ENCODE data around the gene KRTAP9-1.
"Not testable (repeated sequence)": the region's sequence is repeated elsewhere in the genome, so short reads cannot be mapped to it uniquely, and the experiment has no call there.

Gene KRTAP9-1

DNA sequence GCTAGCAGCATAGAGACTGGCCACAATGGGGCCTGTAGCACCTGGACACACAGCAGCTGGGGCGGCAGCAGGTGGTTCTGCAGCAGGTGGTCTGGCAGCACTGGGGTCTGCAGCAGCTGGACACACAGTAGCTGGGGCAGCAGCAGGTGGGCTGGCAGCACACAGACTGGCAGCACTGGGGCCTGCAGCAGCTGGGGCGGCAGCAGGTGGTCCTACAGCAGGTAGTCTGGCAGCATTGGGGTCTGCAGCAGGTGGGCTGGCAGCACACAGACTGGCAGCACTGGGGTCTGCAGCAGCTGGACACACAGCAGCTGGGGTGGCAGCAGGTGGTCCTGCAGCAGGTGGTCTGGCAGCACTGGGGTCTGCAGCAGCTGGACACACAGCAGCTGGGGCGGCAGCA, 29.5 kb upstream of the KRTAP9-1 start:
- not testable (repeated sequence) for H3K36me3 ChIP-seq (ENCODE audit: control insufficient read depth, insufficient read depth, low read length); H3K4me3 ChIP-seq (ENCODE audit: low read depth, low read length); H3K4me1 ChIP-seq (ENCODE audit: control insufficient read depth, insufficient read depth, low read length); H3K9ac ChIP-seq (ENCODE audit: low read depth, low read length); H3K27me3 ChIP-seq (ENCODE audit: control insufficient read depth, insufficient read depth, low read length); H3K9me3 ChIP-seq (ENCODE audit: control insufficient read depth, insufficient read depth, low read length)

DNA sequence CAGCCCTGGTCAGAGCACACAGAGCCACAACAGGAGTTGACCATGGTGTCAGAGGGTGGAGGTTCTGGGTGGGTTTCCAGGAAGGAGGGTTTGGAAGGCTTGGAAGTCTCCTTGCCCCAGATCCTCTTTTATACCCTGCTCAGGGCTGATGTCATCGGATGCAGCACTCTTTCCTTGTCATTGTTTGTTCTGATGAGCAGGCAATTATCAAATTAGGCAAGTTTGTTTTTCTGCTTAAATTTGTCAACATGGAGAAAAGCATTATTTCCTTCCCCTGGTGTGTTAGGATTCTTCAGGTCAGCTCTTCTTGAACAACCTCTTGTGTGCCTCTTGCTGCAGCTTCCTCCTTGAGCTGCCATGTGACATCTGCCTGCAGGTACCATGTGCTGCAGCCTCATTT, 29.0 kb upstream of the KRTAP9-1 start, which contains the start of gene KRTAP4-4:
Gene KRTAP4-4, minus strand, starts transcription at position 101 of the 400 bp plus-strand sequence. Its CDS starts 57 bp downstream, at position 44.
- Histone ChIP-seq H3K4me3 (ENCODE audit: low read depth, low read length) (no peak within 1 kb of the TSS), H3K4me1 (ENCODE audit: control insufficient read depth, insufficient read depth, low read length) (no peaks in the 10 kb centered on the region), H3K9me3 (ENCODE audit: control insufficient read depth, insufficient read depth, low read length) (no peaks in the 10 kb centered on the region), H3K36me3 (ENCODE audit: control insufficient read depth, insufficient read depth, low read length) (no peaks in the 10 kb centered on the region), H3K27me3 (ENCODE audit: control insufficient read depth, insufficient read depth, low read length) (no peaks in the 10 kb centered on the region), H3K9ac (ENCODE audit: low read depth, low read length) (no peak within 1 kb of the TSS)

DNA sequence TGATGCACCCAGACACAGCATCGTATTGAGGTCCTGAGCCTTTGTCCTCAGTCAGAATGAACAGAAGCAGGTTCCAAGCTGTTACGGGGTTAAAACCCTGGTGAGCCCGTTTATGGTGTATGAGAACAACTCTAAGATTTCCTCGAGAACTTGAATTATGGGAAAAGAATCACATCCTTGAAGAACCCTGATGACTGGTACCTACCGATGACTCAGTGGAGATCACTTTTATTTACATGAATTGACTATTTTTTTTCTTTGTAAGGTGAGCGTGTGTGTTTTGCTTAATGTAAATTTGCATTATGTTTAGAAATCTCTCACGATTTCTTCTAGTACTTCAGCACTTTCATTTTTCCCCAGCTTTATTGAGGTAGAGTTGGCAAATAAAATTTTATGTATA, 25.9 kb upstream of the KRTAP9-1 start:
- H3K9ac ChIP-seq (ENCODE audit: low read depth, low read length), result no peak overlapping the region
- H3K36me3 ChIP-seq (ENCODE audit: control insufficient read depth, insufficient read depth, low read length), result no peaks in the 10 kb centered on the region
- H3K27me3 ChIP-seq (ENCODE audit: control insufficient read depth, insufficient read depth, low read length), result no peaks in the 10 kb centered on the region
- H3K4me1 ChIP-seq (ENCODE audit: control insufficient read depth, insufficient read depth, low read length), result no peaks in the 10 kb centered on the region
- H3K9me3 ChIP-seq (ENCODE audit: control insufficient read depth, insufficient read depth, low read length), result no peaks in the 10 kb centered on the region
- no peak overlapping the region for H3K4me3 ChIP-seq (ENCODE audit: low read depth, low read length)

- Histone ChIP-seq H3K9ac (ENCODE audit: low read depth, low read length) (no peak overlapping the region), H3K4me1 (ENCODE audit: control insufficient read depth, insufficient read depth, low read length) (no peaks in the 10 kb centered on the region), H3K4me3 (ENCODE audit: low read depth, low read length) (no peak overlapping the region), H3K36me3 (ENCODE audit: control insufficient read depth, insufficient read depth, low read length) (no peaks in the 10 kb centered on the region), H3K27me3 (ENCODE audit: control insufficient read depth, insufficient read depth, low read length) (no peaks in the 10 kb centered on the region), H3K9me3 (ENCODE audit: control insufficient read depth, insufficient read depth, low read length) (no peaks in the 10 kb centered on the region)
Observed at GRCh38 chr17:41167561-41167960, 22.1 kb upstream of the KRTAP9-1 start.

DNA sequence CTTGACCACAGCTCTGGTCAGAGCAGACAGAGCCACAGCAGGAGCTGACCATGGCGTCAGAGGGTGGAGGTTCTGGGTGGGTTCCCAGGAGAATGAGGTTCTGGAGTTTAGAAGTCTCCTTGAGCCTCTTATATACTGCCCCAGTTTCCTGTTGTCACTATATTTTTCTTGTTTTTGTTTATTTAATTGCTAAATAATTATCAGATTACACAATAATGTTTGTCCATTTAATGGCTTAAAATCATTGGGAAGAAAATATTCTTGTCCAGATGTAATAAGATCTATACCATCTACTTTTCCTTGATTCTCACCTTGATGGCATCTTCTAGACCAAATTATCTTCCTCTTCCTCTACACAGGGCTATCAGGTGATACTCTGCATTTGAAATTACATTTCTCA, 21.6 kb upstream of the KRTAP9-1 start, which contains the start of gene KRTAP4-3:
Gene KRTAP4-3, minus strand, starts transcription at position 101 of the 400 bp plus-strand sequence. Its CDS starts 49 bp downstream, at position 52.
- Histone ChIP-seq H3K9me3 (ENCODE audit: control insufficient read depth, insufficient read depth, low read length) (no peaks in the 10 kb centered on the region), H3K27me3 (ENCODE audit: control insufficient read depth, insufficient read depth, low read length) (no peaks in the 10 kb centered on the region), H3K36me3 (ENCODE audit: control insufficient read depth, insufficient read depth, low read length) (no peaks in the 10 kb centered on the region), H3K9ac (ENCODE audit: low read depth, low read length) (no peak within 1 kb of the TSS), H3K4me1 (ENCODE audit: control insufficient read depth, insufficient read depth, low read length) (no peaks in the 10 kb centered on the region), H3K4me3 (ENCODE audit: low read depth, low read length) (no peak within 1 kb of the TSS)

GRCh38 chr17:41171886-41172285, 17.8 kb upstream of the KRTAP9-1 start:
- Histone ChIP-seq H3K36me3 (ENCODE audit: control insufficient read depth, insufficient read depth, low read length) (no peaks in the 10 kb centered on the region), H3K4me1 (ENCODE audit: control insufficient read depth, insufficient read depth, low read length) (no peaks in the 10 kb centered on the region), H3K4me3 (ENCODE audit: low read depth, low read length) (no peak overlapping the region), H3K9ac (ENCODE audit: low read depth, low read length) (no peak overlapping the region), H3K27me3 (ENCODE audit: control insufficient read depth, insufficient read depth, low read length) (no peaks in the 10 kb centered on the region), H3K9me3 (ENCODE audit: control insufficient read depth, insufficient read depth, low read length) (no peaks in the 10 kb centered on the region)

DNA sequence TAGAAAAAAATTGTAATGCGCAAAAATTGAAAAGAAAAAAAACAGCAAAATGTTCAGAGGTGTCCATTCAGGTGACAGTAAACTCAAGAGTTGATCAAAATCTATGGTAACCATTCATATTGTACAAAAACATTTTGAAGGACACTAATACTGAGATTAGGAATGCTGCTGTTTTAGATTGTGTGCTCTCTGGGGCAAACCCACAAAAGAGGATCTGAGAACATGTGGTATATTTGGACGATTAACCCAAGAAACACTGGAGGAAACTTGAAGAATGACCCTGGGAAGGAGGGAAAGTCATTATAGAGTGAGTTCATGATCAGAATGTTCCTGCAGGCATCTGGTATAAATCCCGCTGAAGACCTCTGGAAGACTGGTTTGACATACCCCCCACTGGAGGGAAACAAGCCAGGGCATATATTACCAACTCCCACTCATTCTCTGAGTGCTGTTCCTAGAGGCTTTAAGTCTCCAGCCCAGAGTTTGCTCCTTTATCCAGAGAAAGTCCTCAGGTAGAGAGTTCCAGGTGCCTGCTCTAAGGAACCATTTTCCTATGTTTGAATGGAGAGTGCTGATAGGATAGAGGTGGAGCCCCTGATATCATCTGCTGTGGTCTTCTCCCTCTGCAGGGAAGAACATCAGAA, 12.8 kb upstream of the KRTAP9-1 start:
- no peak overlapping the region for H3K4me3 ChIP-seq (ENCODE audit: low read depth, low read length)
- no peak overlapping the region for H3K9ac ChIP-seq (ENCODE audit: low read depth, low read length)
- no peaks in the 10 kb centered on the region for H3K9me3 ChIP-seq (ENCODE audit: control insufficient read depth, insufficient read depth, low read length)
- H3K4me1 ChIP-seq (ENCODE audit: control insufficient read depth, insufficient read depth, low read length), result no peaks in the 10 kb centered on the region
- no peaks in the 10 kb centered on the region for H3K36me3 ChIP-seq (ENCODE audit: control insufficient read depth, insufficient read depth, low read length)
- no peaks in the 10 kb centered on the region for H3K27me3 ChIP-seq (ENCODE audit: control insufficient read depth, insufficient read depth, low read length)

DNA sequence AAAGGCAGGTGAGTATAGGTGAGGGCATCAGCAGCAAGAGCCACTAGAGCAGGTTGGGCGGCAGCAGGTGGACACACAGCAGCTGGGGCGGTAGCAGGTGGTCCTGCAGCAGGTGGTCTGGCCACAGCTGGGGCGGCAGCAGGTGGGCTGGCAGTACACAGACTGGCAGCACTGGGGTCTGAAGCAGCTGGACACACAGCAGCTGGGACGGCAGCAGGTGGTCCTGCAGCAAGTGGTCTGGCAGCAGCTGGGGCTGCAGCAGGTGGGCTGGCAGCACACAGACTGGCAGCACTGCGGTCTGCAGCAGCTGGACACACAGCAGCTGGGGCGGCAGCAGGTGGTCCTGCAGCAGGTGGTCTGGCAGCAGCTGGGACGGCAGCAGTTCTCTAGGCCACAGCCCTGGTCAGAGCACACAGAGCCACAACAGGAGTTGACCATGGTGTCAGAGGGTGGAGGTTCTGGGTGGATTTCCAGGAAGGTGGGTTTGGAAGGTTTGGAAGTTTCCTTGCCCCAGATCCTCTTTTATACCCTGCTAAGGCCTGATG, 11.9 kb upstream of the KRTAP9-1 start, which contains the start of gene KRTAP4-2:
Gene KRTAP4-2, minus strand, starts transcription at position 495 of the 545 bp plus-strand sequence. Its CDS starts 57 bp downstream, at position 438.
- Histone ChIP-seq H3K9ac (ENCODE audit: low read depth, low read length) (no peak within 1 kb of the TSS), H3K9me3 (ENCODE audit: control insufficient read depth, insufficient read depth, low read length) (no peaks in the 10 kb centered on the region), H3K4me1 (ENCODE audit: control insufficient read depth, insufficient read depth, low read length) (no peaks in the 10 kb centered on the region), H3K36me3 (ENCODE audit: control insufficient read depth, insufficient read depth, low read length) (no peaks in the 10 kb centered on the region), H3K4me3 (ENCODE audit: low read depth, low read length) (no peak within 1 kb of the TSS), H3K27me3 (ENCODE audit: control insufficient read depth, insufficient read depth, low read length) (no peaks in the 10 kb centered on the region)

GRCh38 chr17:41178341-41178740, 11.3 kb upstream of the KRTAP9-1 start:
- Histone ChIP-seq H3K9ac (ENCODE audit: low read depth, low read length) (no peak overlapping the region), H3K27me3 (ENCODE audit: control insufficient read depth, insufficient read depth, low read length) (no peaks in the 10 kb centered on the region)

DNA sequence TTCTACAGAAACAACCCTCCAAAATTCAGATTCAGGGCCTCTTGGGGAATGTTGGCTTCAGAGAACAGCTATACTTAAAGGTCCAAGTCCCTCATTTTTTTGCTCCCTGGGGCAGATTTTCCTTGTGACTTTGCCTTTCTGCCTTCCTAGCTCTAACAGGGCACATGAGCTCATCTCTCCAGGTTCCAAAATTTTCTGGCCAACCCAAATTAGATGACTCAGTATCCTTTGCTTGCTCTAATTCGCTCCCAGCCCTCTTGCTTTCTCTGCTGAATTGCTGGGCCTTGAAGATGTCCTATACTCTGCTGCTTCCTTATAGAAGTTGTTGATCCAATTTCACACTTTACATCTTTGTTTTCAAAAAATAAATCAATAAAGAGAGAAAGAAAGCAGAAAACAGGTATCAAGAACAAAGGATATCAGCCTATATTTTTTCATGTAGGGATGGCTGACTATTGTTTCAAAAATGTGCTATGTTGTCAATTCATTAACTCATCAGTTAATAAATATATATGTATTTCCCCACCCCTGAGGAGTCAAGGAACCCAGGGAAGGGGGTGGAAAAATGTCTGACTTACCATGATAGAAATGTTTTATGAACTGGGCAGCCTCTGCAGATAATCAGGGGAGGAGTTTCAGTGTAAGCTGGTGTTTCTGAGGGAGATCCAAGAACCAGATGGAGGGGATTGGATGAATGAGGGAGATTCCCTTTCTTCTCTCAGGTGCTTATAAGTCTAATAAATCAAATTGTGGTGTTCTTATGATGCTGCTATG, 10.7 kb upstream of the KRTAP9-1 start:
- Histone ChIP-seq H3K4me1 (ENCODE audit: control insufficient read depth, insufficient read depth, low read length) (no peaks in the 10 kb centered on the region), H3K4me3 (ENCODE audit: low read depth, low read length) (no peak overlapping the region), H3K9ac (ENCODE audit: low read depth, low read length) (no peak overlapping the region), H3K27me3 (ENCODE audit: control insufficient read depth, insufficient read depth, low read length) (no peaks in the 10 kb centered on the region), H3K9me3 (ENCODE audit: control insufficient read depth, insufficient read depth, low read length) (no peaks in the 10 kb centered on the region), H3K36me3 (ENCODE audit: control insufficient read depth, insufficient read depth, low read length) (no peaks in the 10 kb centered on the region)

More at GRCh38 chr17:41178341-41178740, 11.3 kb upstream of the KRTAP9-1 start:
- Histone ChIP-seq H3K4me1 (ENCODE audit: control insufficient read depth, insufficient read depth, low read length) (no peaks in the 10 kb centered on the region), H3K9me3 (ENCODE audit: control insufficient read depth, insufficient read depth, low read length) (no peaks in the 10 kb centered on the region), H3K36me3 (ENCODE audit: control insufficient read depth, insufficient read depth, low read length) (no peaks in the 10 kb centered on the region), H3K4me3 (ENCODE audit: low read depth, low read length) (no peak overlapping the region)

- Histone ChIP-seq H3K9ac (ENCODE audit: low read depth, low read length) (no peak within 1 kb of the TSS), H3K4me1 (ENCODE audit: control insufficient read depth, insufficient read depth, low read length) (no peaks in the 10 kb centered on the region), H3K27me3 (ENCODE audit: control insufficient read depth, insufficient read depth, low read length) (no peaks in the 10 kb centered on the region), H3K9me3 (ENCODE audit: control insufficient read depth, insufficient read depth, low read length) (no peaks in the 10 kb centered on the region), H3K36me3 (ENCODE audit: control insufficient read depth, insufficient read depth, low read length) (no peaks in the 10 kb centered on the region), H3K4me3 (ENCODE audit: low read depth, low read length) (no peak within 1 kb of the TSS)
Observed at GRCh38 chr17:41184480-41184961, 5.2 kb upstream of the KRTAP9-1 start, which contains the start of gene KRTAP4-1. TSS of gene KRTAP4-1 (minus strand) at chr17:41184911. CDS start at chr17:41184854, 57 bp downstream.
